ENCODE measurements around the gene ABHD6. TPM values are rescaled to one million over a fixed set of nuclear protein-coding genes. Genes with fewer than 3 reads are reported as not detected.
"Not testable (repeated sequence)": the region's sequence is repeated elsewhere in the genome, so short reads cannot be mapped to it uniquely, and the experiment has no call there.

Gene ABHD6
- total RNA-seq, 1 experiment from 2014 or later: 3.4 TPM

DNA sequence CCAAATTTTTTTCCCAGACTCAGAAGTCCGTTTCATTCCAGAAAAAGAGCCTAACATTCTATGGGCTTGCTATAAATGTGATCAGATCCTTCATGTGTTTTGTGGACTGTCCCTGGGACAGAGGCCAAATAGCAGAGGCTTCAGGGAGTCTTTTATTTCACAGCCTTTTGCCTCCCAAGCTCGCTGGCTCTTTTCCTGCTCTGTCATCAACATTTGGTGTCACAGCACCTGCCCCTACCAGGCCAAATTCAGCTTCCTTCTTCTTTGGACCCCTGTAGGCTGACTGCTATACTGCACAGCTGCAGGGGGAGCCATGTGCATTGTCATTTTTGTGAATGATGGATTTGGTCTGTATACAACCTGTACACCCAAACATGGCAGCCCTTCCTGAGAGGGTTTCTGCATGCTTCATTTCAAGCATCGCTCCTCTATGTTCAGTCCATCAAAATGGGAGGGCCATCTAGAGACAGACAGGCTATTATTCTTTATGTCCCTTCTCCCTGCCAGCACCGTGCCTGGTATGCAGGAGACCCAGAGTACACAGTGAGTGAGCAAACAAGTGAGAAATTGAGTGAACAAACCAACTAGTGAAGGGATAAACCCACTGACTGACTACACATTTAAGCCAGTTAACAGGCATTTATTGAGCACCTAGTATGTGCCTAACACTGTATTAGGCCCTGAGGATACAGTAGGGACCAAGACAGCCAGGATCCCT, 50.6 kb downstream of the ABHD6 start:
- TF ChIP-seq, protein P1, sequence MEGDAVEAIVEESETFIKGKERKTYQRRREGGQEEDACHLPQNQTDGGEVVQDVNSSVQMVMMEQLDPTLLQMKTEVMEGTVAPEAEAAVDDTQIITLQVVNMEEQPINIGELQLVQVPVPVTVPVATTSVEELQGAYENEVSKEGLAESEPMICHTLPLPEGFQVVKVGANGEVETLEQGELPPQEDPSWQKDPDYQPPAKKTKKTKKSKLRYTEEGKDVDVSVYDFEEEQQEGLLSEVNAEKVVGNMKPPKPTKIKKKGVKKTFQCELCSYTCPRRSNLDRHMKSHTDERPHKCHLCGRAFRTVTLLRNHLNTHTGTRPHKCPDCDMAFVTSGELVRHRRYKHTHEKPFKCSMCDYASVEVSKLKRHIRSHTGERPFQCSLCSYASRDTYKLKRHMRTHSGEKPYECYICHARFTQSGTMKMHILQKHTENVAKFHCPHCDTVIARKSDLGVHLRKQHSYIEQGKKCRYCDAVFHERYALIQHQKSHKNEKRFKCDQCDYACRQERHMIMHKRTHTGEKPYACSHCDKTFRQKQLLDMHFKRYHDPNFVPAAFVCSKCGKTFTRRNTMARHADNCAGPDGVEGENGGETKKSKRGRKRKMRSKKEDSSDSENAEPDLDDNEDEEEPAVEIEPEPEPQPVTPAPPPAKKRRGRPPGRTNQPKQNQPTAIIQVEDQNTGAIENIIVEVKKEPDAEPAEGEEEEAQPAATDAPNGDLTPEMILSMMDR (IDR thresholded peaks at IDR 0.05; ENCODE audit: unreplicated experiment): no peak
- peaks cover 18% of the 10 kb centered on the region for H3K36me3 Mint-ChIP-seq (ENCODE audit: insufficient read depth, unreplicated experiment)
- BruUV-seq (replicated peaks): no TSS peak
- DNase-seq (ENCODE audit: unreplicated experiment): no peak
- no peaks in the 10 kb centered on the region for H3K4me1 Mint-ChIP-seq (ENCODE audit: insufficient read depth, unreplicated experiment)
- H3K9me3 Mint-ChIP-seq (ENCODE audit: unreplicated experiment): no peaks in the 10 kb centered on the region
- ChIA-PET CTCF (interaction anchor here (0.6 to 1.7 kb wide), 4 partner anchors 10 to 1360 kb away, joined by 3 to 5 read pairs (median 4); no protein-coding TSS in a partner anchor), POLR2A (interaction anchor here (0.6 kb wide), 1 partner anchor 683 kb away, joined by 3 read pairs; no protein-coding TSS in a partner anchor)
- no peak overlapping the region for H3K4me3 Mint-ChIP-seq (ENCODE audit: unreplicated experiment)
- H3K27me3 Mint-ChIP-seq (ENCODE audit: insufficient read depth, unreplicated experiment): no peaks in the 10 kb centered on the region
- no peak overlapping the region for H3K27ac Mint-ChIP-seq (ENCODE audit: low read depth, unreplicated experiment)
- intact Hi-C loops (cut with micrococcal nuclease): no loop called here

DNA sequence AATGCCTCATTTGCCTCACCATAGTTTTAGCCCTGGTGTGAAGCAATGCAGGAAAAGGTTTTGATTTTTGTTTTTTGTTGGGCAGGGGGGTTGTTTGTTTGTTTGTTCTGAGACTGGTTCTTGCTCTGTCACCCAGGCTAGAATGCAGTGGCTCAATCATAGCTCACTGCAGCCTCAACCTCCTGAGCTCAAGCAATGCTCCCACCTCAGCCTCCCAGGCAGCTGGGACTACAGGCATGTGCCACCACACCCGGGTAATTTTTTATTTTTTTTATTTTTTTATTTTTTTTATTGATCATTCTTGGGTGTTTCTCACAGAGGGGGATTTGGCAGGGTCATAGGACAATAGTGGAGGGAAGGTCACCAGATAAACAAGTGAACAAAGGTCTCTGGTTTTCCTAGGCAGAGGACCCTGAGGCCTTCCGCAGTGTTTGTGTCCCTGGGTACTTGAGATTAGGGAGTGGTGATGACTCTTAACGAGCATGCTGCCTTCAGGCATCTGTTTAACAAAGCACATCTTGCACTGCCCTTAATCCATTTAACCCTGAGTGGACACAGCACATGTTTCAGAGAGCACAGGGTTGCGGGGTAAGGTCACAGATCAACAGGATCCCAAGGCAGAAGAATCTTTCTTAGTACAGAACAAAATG, 51.5 kb downstream of the ABHD6 start:
- H3K27ac Mint-ChIP-seq (ENCODE audit: low read depth, unreplicated experiment); DNase-seq (ENCODE audit: unreplicated experiment); POLR2A ChIA-PET; BruUV-seq (replicated peaks); intact Hi-C loops (cut with micrococcal nuclease); H3K9me3 Mint-ChIP-seq (ENCODE audit: unreplicated experiment); H3K4me1 Mint-ChIP-seq (ENCODE audit: insufficient read depth, unreplicated experiment); H3K27me3 Mint-ChIP-seq (ENCODE audit: insufficient read depth, unreplicated experiment); H3K4me3 Mint-ChIP-seq (ENCODE audit: unreplicated experiment): not testable (repeated sequence)
- CTCF ChIA-PET: interaction anchor here (1.7 kb wide), 1 partner anchor 11 kb away, joined by 5 read pairs; no protein-coding TSS in a partner anchor
- peaks cover 18% of the 10 kb centered on the region for H3K36me3 Mint-ChIP-seq (ENCODE audit: insufficient read depth, unreplicated experiment)

DNA sequence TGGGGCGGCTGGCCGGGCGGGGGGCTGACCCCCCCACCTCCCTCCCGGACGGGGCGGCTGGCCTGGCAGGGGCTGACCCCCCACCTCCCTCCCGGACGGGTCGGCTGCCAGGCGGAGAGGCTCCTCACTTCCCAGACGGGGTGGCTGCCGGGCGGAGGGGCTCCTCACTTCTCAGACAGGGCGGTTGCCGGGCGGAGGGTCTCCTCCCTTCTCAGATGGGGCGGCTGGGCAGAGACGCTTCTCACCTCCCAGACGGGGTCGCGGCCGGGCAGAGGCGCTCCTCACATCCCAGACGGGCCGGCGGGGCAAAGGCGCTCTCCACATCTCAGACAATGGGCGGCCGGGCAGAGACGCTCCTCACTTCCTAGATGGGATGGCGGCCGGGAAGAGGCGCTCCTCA, 52.9 kb downstream of the ABHD6 start:
- CTCF ChIA-PET; H3K9me3 Mint-ChIP-seq (ENCODE audit: unreplicated experiment); H3K27me3 Mint-ChIP-seq (ENCODE audit: insufficient read depth, unreplicated experiment); POLR2A ChIA-PET; H3K27ac Mint-ChIP-seq (ENCODE audit: low read depth, unreplicated experiment); DNase-seq (ENCODE audit: unreplicated experiment); H3K4me3 Mint-ChIP-seq (ENCODE audit: unreplicated experiment); intact Hi-C loops (cut with micrococcal nuclease); H3K4me1 Mint-ChIP-seq (ENCODE audit: insufficient read depth, unreplicated experiment); BruUV-seq (replicated peaks): not testable (repeated sequence)
- peaks cover 17% of the 10 kb centered on the region for H3K36me3 Mint-ChIP-seq (ENCODE audit: insufficient read depth, unreplicated experiment)

DNA sequence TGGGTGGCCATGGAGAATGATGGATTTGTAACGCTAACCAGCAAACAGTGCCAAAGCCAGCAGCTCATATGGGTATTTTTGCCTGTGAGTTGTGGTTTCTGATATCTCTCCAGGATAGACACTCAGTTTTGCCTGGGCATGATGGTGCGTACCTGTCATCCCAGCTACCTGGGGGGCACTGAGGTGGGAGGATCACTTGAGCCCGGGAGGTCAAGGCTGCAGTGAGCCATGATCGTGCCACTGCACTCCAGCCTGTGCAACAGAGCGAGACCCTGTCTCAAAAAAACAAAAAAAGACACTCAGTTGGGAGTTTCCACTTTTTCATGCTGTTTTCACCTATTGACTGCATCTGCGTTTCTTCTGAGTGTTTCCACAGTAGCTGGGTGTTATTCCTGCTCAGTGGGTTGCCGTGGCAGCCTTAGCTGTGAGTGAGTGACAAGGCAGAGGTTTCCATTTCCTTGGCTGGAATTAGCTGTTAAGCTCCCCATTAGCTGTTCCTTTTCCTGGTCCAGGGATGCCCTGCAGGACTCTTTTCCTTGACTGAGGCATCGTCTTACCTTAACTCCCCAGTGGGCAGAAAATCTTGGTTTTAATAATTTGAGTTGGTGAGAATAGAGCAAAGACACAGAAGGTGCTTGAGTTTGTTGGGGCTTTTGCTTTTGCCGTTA, 54.2 kb downstream of the ABHD6 start:
- ChIA-PET POLR2A (no interaction called here), CTCF (interaction anchor here (0.9 to 2.8 kb wide), 7 partner anchors 8 to 130 kb away, joined by 3 to 10 read pairs (median 4); partner anchors contain the start of genes HTD2 and RPP14)
- Mint-ChIP-seq H3K9me3 (ENCODE audit: unreplicated experiment) (no peaks in the 10 kb centered on the region), H3K27ac (ENCODE audit: low read depth, unreplicated experiment) (no peak overlapping the region), H3K4me1 (ENCODE audit: insufficient read depth, unreplicated experiment) (no peaks in the 10 kb centered on the region), H3K36me3 (ENCODE audit: insufficient read depth, unreplicated experiment) (peaks cover 12% of the 10 kb centered on the region), H3K4me3 (ENCODE audit: unreplicated experiment) (no peak overlapping the region), H3K27me3 (ENCODE audit: insufficient read depth, unreplicated experiment) (no peaks in the 10 kb centered on the region)
- intact Hi-C loops (cut with micrococcal nuclease): no loop called here
- BruUV-seq (replicated peaks): no TSS peak
- TF ChIP-seq, protein P1 (IDR thresholded peaks at IDR 0.05; ENCODE audit: unreplicated experiment): no peak
- DNase-seq (ENCODE audit: unreplicated experiment): no peak

Data from MCF 10A (cell line).